HG03097 (cell line): ENCODE data around the gene ECHS1.

Experiments used
- ATAC-seq: cut with Tn5 transposase; IDR thresholded peaks from one replicate; pipeline ENCODE4 v1.9.1; 2021; ENCODE audit not compliant: unreplicated experiment, low FRiP score

The ECHS1 gene

GRCh38 chr10:133361227-133361626 is 11.9 kb downstream of the ECHS1 start:
- ATAC-seq: no peak

GRCh38 chr10:133359972-133360610 is 13.1 kb downstream of the ECHS1 start:
- ATAC-seq: no peak

- no peak for ATAC-seq
These were observed 13.6 kb downstream of the ECHS1 start for GRCh38 chr10:133359554-133359971.

GRCh38 chr10:133358925-133359310 is 14.2 kb downstream of the ECHS1 start:
- no peak for ATAC-seq

- ATAC-seq: no peak
These were observed 14.8 kb downstream of the ECHS1 start for GRCh38 chr10:133358162-133358924.

- peak; percentile 43 for ATAC-seq
These were observed 15.6 kb downstream of the ECHS1 start, which contains the start of gene FUOM for GRCh38 chr10:133357285-133358161. Gene FUOM, minus strand, starts transcription at chr10:133358019. Its CDS starts 12 bp downstream, at chr10:133358007.

GRCh38 chr10:133356549-133357284 is 16.4 kb downstream of the ECHS1 start:
- ATAC-seq: no peak

GRCh38 chr10:133355991-133356390 is 17.2 kb downstream of the ECHS1 start:
- no peak for ATAC-seq

- ATAC-seq: no peak
These were observed 17.9 kb downstream of the ECHS1 start for GRCh38 chr10:133355266-133355665.

GRCh38 chr10:133354672-133355240 is 18.4 kb downstream of the ECHS1 start:
- no peak for ATAC-seq

- no peak for ATAC-seq
These were observed 19.1 kb downstream of the ECHS1 start for GRCh38 chr10:133353988-133354605.

GRCh38 chr10:133353202-133353959 is 19.8 kb downstream of the ECHS1 start:
- ATAC-seq: no peak

GRCh38 chr10:133351408-133352318 is 21.5 kb downstream of the ECHS1 start:
- ATAC-seq: no peak

GRCh38 chr10:133350950-133351329 is 22.2 kb downstream of the ECHS1 start:
- no peak for ATAC-seq

GRCh38 chr10:133350283-133350949 is 22.7 kb downstream of the ECHS1 start:
- ATAC-seq: no peak

- ATAC-seq: no peak
These were observed 23.6 kb downstream of the ECHS1 start for GRCh38 chr10:133349577-133350011.

GRCh38 chr10:133349160-133349568 is 24.0 kb downstream of the ECHS1 start:
- ATAC-seq: no peak
